ENCODE data around the gene GTF3A. TPM values are rescaled to one million over a fixed set of nuclear protein-coding genes. Genes with fewer than 3 reads are reported as not detected.
"Not testable (repeated sequence)": the region's sequence is repeated elsewhere in the genome, so short reads cannot be mapped to it uniquely, and the experiment has no call there.

Gene GTF3A
- 91.3 TPM for total RNA-seq

DNA sequence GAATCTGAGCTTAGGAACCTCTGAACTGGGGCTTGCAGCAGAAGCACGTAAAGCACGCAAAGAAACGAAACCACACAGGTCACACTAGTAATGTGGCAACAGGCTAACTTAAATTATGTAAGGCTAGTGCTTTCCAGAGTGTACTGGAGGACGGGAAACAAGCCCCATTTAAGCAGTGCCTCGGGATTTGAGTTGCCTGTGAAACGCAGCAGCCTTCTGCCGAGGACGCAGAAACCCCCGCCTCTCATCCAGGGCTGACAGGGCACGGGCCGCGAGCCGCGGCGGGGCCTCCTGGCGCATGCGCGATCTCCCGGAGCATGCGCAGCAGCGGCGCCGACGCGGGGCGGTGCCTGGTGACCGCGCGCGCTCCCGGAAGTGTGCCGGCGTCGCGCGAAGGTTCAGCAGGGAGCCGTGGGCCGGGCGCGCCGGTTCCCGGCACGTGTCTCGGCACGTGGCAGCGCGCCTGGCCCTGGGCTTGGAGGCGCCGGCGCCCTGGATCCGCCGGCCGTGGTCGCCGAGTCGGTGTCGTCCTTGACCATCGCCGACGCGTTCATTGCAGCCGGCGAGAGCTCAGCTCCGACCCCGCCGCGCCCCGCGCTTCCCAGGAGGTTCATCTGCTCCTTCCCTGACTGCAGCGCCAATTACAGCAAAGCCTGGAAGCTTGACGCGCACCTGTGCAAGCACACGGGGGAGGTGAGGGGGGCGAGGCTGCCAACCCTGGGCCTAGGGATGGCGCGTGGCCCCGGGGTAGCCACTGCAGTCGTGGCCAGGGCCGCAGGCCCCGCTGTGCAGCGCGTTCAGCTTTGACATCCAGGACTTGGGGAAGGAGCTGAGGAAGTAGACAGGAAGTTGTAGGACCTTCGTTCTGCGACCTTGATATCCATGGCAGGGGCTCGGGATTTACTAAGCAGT lies at the start of gene GTF3A:
Gene GTF3A (plus strand): TSS at position 374 of the 912 bp plus-strand sequence.
- peak; percentile 95 for DNase-seq

DNA sequence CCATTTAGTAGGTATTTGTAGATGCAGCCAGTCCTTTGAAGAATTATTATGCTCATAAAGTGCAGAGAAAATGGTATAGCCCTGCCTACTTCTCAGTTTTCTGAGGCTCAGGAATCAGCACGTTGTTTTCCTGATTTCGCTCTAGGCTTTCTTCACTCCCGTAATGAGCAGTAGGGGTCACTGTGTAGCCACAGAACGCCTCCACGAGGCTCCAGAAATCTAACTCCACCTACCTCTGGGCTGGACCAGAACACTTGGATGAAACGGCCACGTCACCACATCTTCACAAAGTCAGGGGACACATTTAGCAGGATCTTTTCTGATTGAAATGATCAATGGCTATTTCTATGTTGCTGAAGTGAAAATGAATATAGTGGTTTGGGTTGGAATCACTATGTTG lies 49.8 kb upstream of the GTF3A start:
- peak; percentile 87 for DNase-seq

DNA sequence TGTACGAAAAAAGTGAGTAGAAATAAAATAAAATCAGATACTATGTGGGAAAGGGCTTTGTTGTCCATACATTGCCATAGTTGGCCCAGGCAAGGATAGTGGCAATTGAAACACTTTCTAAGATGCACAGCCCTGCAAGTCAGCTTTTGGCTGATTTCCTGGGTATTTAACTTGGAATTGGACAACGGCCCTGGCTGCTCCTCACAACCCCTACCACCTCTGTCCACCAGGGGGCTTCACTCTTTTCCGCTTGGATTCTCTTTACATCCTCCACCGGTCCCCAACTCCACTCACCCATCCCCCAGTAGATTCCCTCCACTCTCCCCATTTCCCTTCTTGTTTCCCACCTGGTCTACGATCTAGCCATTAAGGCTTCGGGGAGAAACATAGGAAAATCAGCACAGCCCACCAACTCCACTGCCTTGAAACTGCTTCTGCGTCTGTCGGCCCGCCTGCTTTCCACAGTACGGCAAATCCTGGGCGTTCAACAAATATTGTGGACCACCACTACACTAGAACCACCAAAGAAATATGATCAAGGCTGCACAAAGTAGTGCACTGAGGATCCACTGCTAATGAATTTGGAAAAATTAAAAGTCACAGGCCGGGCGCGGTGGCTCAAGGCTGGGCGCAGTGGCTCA lies 48.6 kb upstream of the GTF3A start:
- DNase-seq = peak; percentile 82

DNA sequence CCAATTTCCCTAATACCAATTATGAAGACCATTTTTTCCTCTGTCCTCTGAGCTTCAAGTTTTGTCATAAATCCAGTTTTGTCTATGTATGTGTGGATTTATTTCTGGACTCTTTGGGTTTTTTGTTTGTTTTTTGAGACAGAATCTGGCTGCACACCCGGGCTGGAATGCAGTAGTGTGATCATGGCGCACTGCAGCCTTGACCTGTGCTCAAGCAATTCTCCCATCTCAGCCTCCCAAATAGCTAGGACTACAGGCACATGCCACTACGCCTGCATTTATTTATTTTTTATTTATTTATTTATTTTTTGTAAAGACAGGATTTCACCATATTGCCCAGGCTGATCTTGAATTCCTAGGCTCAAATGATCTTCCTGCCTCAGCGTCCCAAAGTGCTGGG lies 45.3 kb upstream of the GTF3A start:
- no peak for DNase-seq

DNA sequence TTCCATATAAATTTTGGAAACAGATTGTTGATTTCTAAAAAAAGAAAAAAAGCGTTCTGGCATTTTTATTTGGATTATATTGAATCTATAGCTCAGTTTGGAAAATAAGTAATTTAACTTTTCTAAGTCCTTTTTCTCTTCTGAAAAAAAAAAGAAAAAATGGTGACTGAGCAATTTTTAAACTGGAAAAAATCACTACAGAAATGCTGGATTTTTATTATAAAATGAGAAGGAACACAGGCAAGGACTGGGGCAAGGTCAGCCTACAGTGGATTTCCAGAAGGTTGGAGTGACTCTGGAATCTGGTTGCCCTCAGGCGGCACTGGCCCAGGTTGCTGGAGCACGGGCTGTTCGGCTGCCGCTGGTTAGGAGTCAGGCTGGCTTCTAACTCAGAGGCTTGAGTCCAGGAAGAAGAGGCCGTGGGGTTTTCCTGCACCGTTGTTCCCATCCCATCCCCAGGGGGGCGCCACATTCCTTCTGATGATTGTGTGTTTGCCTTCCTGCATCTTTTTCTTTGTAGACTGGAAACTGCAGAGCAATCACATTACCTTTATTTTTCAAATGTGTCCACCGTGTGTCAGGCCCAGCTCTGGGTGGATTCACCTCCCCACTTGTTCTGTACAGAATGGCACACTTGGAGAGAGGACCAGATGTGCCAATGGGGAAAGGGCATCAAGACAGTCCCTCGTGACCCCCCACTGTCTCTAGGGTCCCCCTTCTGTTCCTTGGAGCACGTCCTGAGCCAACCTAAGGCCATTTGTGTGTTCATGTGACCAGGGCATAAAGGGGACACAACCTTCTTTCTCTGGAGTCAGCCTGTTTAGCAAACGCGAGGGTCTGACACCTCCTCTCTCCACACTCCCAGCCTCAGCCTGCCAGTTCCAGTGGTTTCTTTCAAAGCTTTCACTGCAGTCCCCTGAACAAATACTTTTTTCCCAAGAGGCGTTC lies 44.5 kb upstream of the GTF3A start:
- DNase-seq = peak; percentile 72

DNA sequence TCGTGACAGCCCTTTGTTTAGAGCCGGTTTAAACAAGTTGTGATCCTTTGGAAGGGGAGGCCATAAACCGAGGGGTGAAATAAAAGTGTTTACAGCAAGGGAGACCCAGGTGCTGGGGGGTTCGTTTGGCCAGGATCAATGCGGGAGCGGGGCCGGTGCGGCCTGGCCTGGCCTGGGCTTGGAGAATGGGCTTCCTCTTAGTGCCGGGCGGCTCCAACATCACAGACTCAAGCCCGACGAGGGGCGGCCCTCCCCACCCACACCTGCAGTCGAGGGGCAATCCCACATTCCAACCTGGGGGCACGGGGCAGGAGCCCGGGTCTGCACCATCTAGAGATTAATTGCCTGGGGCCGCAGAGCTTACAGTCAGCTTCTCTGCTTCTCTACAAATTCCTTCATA lies 42.8 kb upstream of the GTF3A start:
- DNase-seq = no peak

DNA sequence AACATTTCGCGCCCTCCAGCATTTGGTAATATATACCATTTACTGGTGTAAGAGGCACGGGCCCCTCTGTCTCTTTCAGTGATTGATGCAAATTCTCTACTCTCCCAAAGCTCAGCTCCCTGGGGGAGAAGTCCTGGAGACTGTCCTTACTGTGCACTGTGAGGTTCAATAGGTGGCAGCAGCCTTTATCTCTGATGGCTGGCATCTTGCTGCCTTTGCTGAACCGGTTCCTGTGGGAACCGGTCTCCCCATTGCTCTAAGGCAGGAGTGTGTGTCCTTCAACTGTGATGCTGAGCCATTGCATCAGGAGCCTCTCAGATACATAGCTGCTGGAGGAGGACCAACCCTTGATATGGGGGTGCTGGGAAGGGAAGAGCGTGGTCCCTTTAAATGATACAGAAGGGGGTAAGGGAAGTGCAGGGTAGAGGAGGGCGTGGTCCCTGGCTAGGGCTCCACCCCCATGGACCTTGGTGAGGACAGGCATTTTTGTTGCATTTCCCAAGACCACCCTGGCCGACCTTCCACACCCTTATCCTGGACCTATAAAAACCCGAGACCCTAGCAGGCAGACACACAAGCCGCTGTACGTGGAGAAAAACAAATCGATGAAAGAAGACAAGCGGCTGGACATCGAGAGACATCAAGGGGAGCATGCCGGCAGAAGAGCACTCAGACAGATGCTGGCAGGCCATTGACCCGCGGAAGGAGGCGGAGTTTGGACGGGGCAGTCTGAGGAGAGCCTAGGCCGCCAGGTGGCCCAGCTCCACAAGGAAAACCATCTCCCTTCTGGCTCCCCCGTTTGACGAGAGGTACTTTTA lies 41.1 kb upstream of the GTF3A start:
- no peak for DNase-seq

DNA sequence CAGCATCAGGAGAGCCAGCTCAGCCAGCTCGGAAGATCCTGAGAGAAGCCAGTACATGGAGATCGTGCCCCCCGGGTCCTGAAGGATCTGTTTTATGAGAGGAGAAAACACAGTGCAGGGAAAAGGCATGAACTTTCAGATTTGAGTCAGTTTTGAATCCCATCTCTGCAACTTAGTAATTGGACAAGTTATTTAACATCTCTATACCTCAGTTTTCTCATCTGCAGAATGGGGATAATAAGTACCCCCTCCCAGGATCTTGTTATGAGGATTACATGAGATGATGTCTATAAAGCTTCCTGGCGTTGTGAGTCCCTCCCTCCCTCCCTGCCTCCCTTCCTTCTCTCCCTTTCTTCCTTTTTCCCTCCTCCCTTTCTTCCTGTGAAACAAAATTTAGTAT lies 40.1 kb upstream of the GTF3A start:
- DNase-seq = no peak

DNA sequence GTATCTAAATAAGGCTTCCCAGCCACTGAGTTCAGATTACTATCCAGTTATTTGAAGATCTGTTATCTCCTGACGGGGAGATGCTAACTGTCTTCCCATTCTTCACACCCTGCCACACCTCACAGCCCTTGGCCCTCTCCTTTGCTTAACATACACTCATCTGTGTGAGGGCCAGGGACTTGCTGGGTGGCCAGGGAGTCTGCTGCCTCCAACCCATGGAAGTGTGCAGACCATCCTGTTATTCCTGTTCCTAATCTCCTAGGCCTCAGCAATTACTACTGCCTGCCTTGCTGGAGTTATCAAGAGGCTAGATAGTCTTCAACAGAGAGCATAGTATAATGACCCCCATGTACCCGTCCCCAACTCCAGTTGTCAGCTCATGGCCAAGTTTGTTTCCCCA lies 36.2 kb upstream of the GTF3A start:
- no peak for DNase-seq

DNA sequence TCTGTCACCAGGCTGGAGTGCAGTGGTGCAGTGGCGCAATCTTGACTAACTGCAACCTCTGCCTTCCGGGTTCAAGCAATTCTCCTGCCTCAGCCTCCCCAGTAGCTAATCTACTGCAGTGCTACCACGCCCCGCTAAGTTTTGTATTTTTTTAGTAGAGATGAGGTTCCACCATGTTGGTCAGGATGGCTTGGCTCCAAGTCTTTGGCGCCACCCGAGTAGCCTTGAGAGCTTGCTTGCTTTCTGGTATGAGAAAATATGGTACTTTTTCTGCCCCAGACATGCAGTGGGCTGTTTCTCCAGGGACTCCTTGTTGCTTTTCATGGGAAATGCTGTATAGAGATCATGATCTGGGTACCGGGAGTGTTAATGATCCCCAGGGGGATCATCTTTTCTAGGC lies 34.5 kb upstream of the GTF3A start:
- DNase-seq = no peak

DNA sequence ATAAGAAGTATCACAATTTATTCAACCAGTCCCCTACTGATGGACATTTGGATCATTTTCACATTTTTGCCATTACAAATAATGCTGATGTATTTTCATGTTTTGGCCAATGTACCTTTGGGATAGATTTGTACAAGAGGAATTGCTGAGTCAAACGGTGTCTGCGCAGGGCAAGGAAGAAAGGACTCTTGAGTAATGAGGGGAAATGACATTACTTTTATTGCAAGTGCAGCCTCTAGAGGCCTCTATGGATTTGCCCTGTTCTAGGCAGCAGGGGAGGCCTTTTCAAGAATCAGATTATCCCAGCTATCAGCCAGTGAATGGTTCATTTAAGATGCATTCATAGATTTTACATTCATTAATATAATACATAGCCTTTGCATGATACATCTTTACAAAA lies 32.9 kb upstream of the GTF3A start:
- DNase-seq = no peak

DNA sequence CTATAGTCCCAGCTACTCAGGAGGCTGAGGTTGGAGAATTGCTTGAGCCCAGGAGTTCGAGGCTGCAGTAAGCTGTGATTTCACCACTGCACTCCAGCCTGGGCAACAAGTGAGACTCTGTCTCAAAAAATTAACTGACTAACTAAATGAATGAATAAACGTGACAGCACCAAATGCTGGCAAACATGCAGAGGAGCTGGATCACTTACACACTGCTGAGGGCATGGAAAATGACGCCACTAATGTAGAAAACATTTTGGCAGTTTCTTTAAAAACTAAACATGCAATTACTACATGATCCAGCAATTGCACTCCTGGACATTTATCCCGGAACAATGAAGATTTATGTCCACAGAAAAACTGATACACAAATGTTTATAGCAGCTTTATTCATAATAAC lies 31.3 kb upstream of the GTF3A start:
- DNase-seq = no peak

DNA sequence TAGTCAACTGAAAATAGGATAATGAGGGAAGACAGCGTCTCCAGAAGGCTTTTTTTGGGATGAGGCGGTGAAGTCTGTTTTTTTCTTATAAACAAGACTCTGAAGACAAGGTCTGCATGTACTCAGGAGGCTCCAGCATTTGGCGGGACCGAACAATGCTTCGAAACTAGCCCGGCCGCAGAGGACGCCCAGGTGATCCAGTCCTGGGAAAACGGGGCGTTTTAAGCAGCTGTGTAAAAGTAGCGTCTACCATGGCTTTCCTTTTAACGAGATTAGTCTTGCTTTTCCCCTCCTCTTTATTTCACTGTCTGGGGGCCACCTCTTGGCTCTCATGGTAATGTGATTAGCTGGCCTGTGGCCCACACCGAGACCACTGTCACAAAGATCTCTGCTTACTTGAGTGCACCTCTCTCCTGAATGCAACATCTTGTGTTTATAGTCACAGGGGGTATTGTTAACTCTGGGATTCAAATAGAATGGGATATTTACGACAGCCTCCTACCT lies 29.4 kb upstream of the GTF3A start:
- DNase-seq = peak; percentile 24

DNA sequence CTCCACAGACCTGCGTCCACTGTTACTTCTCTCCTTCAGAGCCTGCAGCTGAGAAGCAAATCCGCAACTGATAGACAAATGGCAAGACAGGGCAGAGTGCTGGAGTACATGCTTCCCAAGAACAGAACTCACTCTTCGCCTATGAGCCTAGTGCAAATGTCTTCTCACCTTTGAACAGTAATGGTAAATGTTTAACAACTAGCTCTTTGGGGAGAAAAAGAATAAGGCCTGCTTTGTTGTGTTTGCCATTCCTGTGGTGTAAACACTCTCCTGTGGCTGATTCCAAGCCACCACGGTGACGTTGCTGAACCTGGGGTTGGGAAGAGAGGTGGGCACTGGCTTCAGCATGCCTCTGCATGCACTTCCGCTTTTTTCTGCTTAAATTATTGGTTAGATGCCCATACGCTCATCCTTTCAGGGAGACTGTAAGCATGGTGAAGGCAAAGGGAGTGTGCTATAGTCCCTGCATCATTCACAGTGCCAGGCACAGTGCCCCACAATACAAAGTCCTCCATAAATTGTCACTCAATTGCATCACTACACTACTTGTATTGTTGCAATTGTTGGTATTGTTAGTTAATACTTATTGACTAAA lies 28.1 kb upstream of the GTF3A start:
- no peak for DNase-seq

DNA sequence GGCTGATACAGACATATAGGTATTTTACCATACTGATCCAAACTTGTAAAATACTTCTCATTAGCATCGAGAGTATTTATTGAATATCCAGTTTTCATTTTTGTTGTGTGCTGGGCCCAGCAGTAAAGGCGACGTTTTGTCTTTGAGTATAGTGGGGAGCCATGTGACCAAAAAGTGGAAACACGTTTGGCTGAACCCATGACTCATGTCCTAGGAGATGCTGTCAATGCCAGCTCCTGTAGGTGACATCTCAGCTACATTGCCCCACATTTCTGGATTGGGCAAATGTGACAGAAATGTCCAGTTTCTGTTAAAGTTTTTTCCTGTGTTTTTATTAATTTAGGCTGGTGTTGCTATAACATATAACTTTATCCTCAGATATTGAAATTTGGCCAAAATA lies 26.1 kb upstream of the GTF3A start:
- no peak for DNase-seq

DNA sequence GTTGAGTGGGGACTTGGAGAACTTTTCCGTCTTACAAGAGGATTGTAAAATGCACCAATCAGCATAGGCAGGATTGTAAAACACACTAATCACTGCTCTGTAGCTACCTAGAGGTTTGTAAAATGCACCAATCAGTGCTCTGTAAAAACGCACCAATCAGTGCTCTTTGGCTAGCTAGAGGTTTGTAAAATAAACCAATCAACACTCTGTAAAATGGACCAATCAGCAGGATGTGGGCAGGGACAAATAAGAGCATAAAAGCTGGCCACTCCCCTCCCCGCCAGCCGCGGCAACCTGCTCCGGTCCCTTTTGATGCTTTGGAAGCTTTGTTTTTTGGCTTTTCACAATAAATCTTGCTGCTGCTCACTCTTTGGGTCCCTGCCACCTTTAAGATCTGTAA lies 24.0 kb upstream of the GTF3A start:
- DNase-seq = not testable (repeated sequence)

DNA sequence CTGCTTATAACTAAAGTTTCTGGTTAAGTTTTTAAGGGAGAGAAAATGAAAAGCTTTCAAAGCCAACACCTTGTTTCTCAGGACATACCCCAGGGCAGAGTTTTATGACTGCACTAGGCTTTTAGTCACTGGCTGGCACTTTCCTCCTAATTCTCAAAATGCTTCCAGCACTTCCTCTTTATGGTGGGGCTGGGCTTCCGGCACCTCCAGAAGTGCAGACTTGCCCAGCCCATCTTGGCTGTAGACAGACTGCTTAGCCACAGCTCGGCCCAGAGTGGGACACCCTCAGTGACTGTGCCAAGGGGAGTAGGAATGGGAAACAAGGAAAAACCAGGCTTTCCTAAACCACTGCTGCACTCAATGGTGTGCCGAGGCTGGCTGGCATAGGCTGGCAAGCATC lies 23.2 kb upstream of the GTF3A start:
- DNase-seq = no peak

DNA sequence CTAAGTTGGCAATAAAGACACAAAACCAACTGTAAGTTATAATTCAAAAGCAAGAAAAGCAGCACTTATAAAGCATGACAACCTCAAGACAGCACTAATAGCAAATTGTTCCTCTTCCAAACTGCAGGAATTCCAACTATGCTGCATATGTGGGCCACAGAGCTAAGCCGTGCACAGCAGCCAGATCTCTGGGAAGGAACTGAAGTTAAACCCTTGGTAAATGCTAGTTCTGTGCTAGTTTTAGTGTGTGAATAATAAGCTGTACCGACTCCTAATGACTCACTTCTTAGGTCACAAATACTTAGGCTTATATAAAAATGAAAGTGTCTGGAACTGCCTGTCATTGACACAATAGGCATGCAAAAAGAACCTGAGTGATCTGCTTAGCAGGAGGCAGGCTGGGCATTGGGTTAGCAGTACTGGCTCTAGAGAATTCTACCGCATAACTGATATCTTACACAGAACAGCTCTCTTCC lies 21.2 kb upstream of the GTF3A start:
- DNase-seq = peak; percentile 56

DNA sequence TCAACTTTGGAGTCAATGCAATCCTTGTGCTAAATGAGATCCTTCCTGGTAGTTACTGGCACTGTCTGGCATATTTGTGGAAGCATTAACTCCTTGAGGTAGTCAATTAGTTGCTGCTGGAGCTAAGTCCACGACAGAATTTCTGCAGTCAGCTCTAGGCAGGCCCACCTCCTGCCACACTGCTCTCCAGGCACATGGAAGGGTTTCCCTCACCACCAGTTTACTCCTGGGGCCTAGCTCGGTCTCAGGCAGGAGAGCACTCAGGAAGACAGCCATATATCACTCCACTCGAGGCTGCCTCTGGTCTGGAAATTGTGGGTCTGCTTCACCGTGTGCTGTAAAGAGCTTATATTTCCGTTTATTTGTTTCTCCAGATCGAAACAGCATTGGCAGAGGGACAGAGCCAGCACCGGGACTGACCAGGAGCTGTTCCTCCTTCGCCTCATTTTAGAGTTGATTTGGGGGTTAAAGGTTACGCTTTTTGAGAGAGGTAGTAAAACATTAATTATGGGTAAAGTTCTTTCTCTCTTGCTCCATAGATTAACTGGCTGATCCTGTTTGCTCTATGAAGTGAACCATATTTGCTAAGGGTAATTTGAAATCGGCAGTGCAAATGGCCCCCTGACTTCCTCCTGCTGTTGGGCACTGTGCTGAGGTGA lies 20.6 kb upstream of the GTF3A start:
- no peak for DNase-seq

DNA sequence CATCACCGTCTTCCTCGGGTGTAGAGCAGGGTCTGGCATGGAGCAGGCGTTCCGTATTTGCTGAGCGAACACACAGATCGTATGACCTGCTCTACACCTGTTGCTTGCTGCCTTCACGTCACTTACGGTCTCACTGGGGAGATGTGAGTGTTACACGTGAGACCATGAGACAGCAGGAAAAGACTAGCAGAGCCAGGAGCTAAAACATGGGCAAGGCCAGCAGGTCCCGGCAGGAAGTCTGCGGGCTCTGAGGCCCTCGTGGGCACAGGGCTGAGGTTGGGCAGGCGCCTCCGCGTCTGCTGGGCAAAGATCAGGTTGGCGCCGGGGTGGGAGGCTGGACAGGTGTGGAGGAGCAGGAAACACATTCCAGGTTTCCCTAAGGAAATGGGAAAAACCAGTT lies 19.7 kb upstream of the GTF3A start:
- peak; percentile 19 for DNase-seq

All from tongue (tissue), 2 donors.